Spleen (tissue), 7 donors: ENCODE results near the gene GNPAT.

ENCODE experiments used
- CTCF ChIP-seq, 11 experiments: fragments of 200-600 bp in 7 of 11; fragments of 450-650 bp in 4 of 11; sonication (generic) in 4 of 11; IDR thresholded peaks in 8 of 11; conservative IDR thresholded peaks in 3 of 11; 1 replicate in 7 of 11; 2 replicates in 4 of 11; pipeline versions ENCODE4 v1.4.0 to v1.8.0; 2016 to 2021; ENCODE audit warnings: antibody characterized with exemption in 11 of 11, inconsistent platforms in 4 of 11, mild to moderate bottlenecking in 1 of 11
- POLR2A ChIP-seq, 3 donors: fragments of 450-650 bp; IDR thresholded peaks; one replicate each; pipeline ENCODE4 v1.5.1; 2017; ENCODE audit warnings: antibody characterized with exemption in 3 of 3, mild to moderate bottlenecking in 1 of 3
- POLR2AphosphoS5 ChIP-seq, 3 donors: sonication (generic); formaldehyde crosslinking; IDR thresholded peaks; one replicate each; pipeline ENCODE4 v1.5.1; 2017; ENCODE audit warnings: antibody characterized with exemption in 3 of 3
- donor health status: DM: no; HTN: no; CAD: no; lungs with moderate emphysema.
- donor health status: DM: no; HTN: no; CAD: no.
- donor health status: DM: no; HTN: no; CAD: no.

DNA sequence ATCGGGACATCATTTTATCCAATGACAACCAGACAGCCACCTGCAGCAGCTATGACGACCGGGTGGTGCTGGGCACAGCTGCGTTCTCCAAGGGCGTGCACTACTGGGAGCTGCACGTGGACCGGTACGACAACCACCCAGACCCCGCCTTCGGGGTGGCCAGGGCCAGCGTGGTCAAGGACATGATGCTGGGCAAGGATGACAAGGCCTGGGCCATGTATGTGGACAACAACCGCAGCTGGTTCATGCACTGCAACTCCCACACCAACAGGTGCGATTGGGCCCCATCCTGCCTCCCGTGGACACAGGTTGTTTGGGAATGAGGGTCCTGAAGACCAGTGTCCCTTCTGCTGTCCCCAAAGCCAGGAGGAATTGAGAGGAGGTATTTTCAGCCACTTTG is 32.0 kb upstream of the GNPAT start:
- TF ChIP-seq CTCF (IDR thresholded peaks at IDR 0.05 in 8 of 11, conservative IDR thresholded peaks at IDR 0.05 in 3 of 11) (no peak), POLR2AphosphoS5 (IDR thresholded peaks at IDR 0.05) (no peak), POLR2A (IDR thresholded peaks at IDR 0.05) (no peak)
